ENCODE data around the gene ATF4.
A peak's percentile ranks its signal among the peaks of the same experiment; 100 is the strongest.
"Not testable (repeated sequence)": the region's sequence is repeated elsewhere in the genome, so short reads cannot be mapped to it uniquely, and the experiment has no call there.

The ATF4 gene

GRCh38 chr22:39489094-39490068 is 31.0 kb upstream of the ATF4 start:
- DNase-seq = no peak

- peak; percentile 13 for DNase-seq
These were observed 30.1 kb upstream of the ATF4 start for GRCh38 chr22:39490135-39490798.

GRCh38 chr22:39490966-39491680 is 29.2 kb upstream of the ATF4 start:
- no peak for DNase-seq

GRCh38 chr22:39491696-39492095 is 28.7 kb upstream of the ATF4 start:
- no peak for DNase-seq

DNA sequence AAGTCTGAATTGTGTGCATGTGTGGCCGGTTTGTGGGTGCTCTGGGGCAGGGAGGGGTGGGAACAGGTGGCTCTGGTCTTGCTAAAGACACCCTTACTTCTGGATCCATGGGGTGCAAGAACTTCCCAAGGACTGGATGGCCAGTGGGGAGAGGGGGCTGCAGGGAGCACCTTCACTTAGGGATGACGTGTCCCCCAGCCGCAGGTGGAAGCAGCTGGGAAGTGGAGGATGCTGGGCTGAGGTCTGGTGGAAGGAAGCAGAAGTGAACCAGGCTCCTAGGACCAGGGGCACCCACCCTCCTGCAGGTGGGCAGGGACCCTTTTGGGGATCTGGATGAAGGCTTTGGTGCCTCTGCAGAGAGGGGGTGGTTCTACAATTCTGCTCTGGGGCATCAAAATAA is 28.2 kb upstream of the ATF4 start:
- DNase-seq = no peak

DNA sequence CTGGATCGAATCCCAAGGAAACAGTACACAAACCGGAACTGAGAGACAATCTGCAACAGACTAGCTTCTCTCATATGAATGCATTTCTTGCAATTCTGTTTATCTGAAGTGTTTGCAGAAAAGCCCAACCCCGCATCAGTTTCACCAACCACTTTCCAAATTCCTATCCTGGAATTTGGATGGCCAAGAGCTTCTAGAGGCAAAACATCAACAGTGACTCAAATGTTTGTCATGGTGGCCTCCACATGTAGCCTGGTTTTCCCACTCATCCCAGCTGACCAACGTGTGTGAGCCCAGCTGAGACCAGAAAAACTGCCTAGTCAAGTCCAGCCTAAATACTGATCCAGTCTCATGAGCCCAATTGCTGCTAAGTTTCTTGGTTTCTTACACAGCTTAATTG is 26.6 kb upstream of the ATF4 start:
- DNase-seq = no peak

GRCh38 chr22:39494471-39495120 is 25.8 kb upstream of the ATF4 start:
- no peak for DNase-seq

- peak; percentile 31 for DNase-seq
These were observed 24.1 kb upstream of the ATF4 start for GRCh38 chr22:39496131-39496838.

- DNase-seq = no peak
These were observed 22.9 kb upstream of the ATF4 start for GRCh38 chr22:39497429-39497828.

DNA sequence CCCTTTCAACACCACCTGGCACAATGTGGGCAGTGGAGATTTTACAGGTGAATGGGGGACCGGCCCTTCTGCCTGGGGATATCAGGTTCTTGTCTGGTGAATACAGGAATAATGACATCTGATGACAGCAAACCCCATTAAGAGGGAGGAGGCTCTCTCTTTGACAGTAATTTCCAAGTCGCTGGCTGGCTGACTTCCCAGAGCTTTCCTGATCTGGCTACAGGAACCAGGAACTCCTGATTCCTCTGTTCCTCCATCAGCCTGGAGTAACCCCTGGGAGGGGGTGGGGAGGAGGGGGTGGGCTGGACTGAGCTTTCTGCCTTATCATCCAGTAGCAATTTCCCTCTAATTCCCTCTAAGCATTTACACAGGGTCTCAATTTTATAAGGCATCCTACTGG is 22.0 kb upstream of the ATF4 start:
- DNase-seq = no peak

DNA sequence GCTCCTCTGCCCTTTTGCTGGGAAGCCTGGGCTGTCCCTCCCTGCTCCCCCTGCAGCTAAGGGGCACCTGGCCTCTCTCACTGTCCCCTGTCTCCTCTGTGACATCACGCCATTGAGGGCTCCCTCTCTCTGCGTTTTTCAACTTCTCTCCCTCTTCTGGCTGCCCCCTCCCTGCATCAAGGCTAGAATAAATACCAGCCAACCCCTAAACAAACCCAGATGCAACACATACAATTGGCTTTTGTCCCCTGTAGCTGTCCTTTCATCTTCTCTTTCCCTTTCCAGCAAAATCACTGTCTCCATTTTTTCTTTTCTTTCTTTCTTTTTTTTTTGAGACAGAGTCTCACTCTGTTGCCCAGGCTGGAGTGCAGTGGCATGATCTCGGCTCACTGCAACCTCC is 21.6 kb upstream of the ATF4 start:
- no peak for DNase-seq

GRCh38 chr22:39500101-39500500 is 20.3 kb upstream of the ATF4 start:
- DNase-seq = no peak

DNA sequence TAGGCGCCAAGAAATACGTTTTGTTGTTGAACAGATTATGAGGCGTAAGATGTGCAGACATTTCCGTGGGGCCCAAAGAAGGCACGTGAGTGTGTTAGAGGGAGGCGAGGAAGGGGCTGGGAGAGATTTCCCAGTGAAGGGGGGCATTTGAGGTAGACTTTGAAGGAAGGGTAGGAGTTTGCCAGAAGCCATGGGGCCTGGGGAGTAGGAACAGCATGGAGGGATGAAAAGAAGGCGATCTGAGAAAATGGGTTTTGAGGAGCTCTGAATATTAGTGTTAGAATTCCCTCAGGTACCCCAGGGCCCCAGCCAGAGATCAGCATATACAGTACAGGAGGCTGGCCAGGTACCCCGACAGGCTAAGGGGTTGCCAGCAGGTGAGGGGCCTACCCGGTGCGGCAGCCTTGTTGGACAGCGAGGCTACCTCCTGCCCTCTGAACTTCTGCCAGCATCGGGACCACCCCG is 18.7 kb upstream of the ATF4 start:
- no peak for DNase-seq

DNA sequence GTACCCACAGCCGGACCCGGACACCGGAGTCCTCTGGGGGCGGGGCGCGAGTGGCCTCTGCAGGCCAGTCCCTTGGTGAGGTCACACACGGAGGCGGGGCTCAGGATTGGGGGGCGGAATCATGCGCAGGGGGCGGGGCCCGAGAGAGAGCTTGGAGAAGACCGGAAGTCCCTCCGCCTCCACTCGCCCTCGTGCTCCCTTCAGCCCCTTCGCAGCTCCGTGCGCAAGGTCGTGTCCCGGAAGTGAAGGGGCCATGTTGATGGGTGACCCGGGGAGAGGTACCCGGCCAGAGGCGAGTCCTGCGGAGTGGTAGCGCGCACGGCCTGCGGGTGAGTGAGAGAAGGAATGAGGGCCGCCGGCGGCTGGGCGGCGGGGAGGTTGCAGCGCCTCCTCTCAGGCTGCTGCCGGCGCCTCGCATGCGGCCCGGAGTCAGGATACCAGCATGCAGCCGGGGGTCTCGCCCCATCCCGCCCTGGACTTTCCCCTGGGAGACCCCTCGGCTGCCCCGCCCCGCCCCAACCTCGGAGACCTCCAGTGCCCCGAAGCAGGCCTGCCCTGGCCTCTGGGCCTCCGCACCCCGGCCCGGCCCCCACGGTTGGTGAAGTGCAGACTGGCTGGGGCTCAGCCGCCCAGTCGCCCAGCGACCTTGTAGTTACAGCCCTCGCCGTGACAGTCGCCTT is 18.1 kb upstream of the ATF4 start, which contains the start of gene MIEF1:
TSS of gene MIEF1 (plus strand) at position 182 of the 680 bp plus-strand sequence. CDS start 9,005 bp downstream, outside the sequence.
- DNase-seq = peak; percentile 41

DNA sequence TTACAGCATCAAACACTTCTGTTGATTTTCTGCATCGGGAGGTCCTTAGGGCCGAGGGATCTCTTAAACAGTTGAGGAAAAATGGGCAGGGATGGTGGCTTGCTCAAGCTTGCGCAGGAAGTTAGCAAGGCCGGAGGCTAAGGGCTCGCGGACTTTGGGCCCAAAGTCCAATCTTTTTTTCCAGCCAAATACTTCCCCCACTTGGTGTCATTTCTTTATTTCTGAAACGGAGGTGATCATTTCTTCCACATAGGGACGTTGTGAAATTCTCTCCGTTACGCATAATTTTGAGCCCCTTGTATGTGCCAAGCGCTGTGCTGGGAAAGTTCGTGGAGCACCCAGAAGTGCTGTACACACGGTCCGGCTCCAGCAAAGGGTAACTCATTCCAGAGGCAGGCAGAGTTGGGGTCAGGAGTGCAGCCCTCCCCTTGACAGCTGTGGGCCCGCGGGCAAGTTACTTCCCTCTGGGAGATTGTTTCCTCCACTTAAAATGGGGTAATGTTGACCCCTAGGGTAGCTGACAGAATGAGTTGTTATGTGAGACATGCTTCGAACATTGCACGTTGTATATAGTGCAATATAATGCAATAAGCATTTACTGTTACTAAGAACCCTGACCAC is 17.5 kb upstream of the ATF4 start:
- no peak for DNase-seq

DNA sequence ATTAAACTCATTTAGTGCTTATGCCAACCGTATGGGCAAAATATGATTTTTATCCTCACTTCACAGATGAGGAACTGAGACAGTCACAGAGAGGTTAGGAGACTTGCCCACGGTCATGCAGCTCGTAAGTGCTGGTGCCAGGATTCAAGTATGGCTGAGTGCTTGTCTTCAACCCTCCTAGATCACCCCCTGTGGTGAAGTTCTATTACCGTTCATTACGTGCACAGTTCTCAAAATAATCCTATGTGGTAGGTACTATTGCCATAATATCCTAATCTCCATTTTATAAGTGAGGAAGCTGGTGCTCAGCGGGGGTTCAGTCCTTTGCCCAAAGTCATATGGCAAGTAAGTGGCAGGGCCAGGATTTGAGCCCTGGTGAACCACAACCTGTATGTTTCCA is 16.7 kb upstream of the ATF4 start:
- DNase-seq = no peak

- no peak for DNase-seq
These were observed 16.3 kb upstream of the ATF4 start for GRCh38 chr22:39504071-39504470.

- DNase-seq = not testable (repeated sequence)
These were observed 13.3 kb upstream of the ATF4 start for GRCh38 chr22:39507021-39507420.

- no peak for DNase-seq
These were observed 12.0 kb upstream of the ATF4 start for GRCh38 chr22:39508393-39508792.

DNA sequence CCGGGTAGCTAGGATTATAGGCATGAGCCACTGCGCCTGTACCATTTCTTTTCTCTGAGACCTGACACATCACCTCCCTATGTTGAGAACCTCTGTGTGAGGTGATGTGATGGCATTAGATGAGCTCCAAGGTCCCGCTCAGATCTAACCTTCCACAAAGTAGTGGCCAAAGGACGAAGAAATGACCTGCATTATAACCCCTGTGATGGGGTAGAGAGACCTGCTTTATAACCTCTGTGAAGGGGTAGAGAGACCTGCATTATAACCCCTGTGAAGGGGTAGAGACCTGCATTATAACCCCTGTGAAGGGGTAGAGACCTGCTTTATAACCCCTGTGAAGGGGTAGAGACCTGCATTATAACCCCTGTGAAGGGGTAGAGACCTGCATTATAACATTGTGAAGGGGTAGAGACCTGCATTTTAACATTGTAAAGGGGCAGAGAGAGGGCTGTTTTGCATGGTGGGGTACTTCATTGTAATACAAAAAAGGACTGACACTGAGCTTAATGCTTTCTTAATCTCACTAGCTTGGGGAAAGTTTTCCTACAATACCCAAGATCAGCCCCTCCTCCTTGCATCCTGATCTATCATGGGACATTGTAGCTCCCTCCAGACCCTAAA is 9.7 kb upstream of the ATF4 start:
- no peak for DNase-seq

- no peak for DNase-seq
These were observed 9.1 kb upstream of the ATF4 start for GRCh38 chr22:39511226-39511625.

Measured in NCI-H526 treated with DMSO at 0.1 percent for 48 hours (cell line).